Keratinocyte (primary cell): Measurements from ENCODE around the gene SLC25A30. TPM values are rescaled to one million over a fixed set of nuclear protein-coding genes. Genes with fewer than 3 reads are reported as not detected.

Experiments
- DNase-seq: peaks from one replicate; pipeline ENCODE4 v3.0.0-alpha.2; 2011; ENCODE audit warnings: low read depth, missing footprints, low spot score
- FAIRE-seq: peaks from 2 replicates; lab custom pipeline; 2011; peaks lifted over from hg19 to GRCh38; lab: Jason Lieb, UNC
- H2AFZ ChIP-seq: 2 replicates; pipeline ENCODE4 v1.6.0; 2012; ENCODE audit warnings: low read length, control low read depth, inconsistent platforms; ENCODE audit not compliant: control insufficient read depth
- H3K27ac ChIP-seq: 2 replicates; pipeline ENCODE4 v1.5.1; 2011; ENCODE audit warnings: low read length; ENCODE audit not compliant: control insufficient read depth, insufficient read depth
- H3K27me3 ChIP-seq: 3 replicates; pipeline ENCODE4 v1.6.0; 2011; ENCODE audit warnings: low read length; ENCODE audit not compliant: control insufficient read depth, insufficient read depth; ENCODE audit errors: extremely low read depth
- H3K36me3 ChIP-seq, 2 experiments: 2 replicates in 1 of 2; 3 replicates in 1 of 2; pipeline ENCODE4 v1.5.1; 2011; ENCODE audit warnings: low read length in 2 of 2, mild to moderate bottlenecking in 1 of 2; ENCODE audit not compliant: control insufficient read depth in 2 of 2, insufficient read depth in 2 of 2; ENCODE audit errors: extremely low read depth in 1 of 2
- H3K4me1 ChIP-seq: 3 replicates; pipeline ENCODE4 v1.5.1; 2011; ENCODE audit warnings: low read length; ENCODE audit not compliant: control insufficient read depth, insufficient read depth; ENCODE audit errors: extremely low read depth
- H3K4me2 ChIP-seq: 3 replicates; pipeline ENCODE4 v1.6.0; 2011; ENCODE audit warnings: low read depth, low read length; ENCODE audit not compliant: control insufficient read depth, insufficient read depth; ENCODE audit errors: extremely low read depth
- H3K4me3 ChIP-seq, 3 experiments: fragments of 200-600 bp in 1 of 3; sonication (generic) in 1 of 3; 2 replicates in 2 of 3; 3 replicates in 1 of 3; pipeline ENCODE4 v1.5.1; 2011 to 2016; ENCODE audit warnings: low read length in 3 of 3, mild to moderate bottlenecking in 3 of 3, control low read depth in 2 of 3, inconsistent platforms in 1 of 3, low read depth in 1 of 3, mixed read lengths in 1 of 3, mixed run types in 1 of 3, moderate library complexity in 1 of 3; ENCODE audit not compliant: control insufficient read depth in 2 of 3, insufficient read depth in 2 of 3; ENCODE audit errors: extremely low read depth in 1 of 3
- H3K79me2 ChIP-seq: 2 replicates; pipeline ENCODE4 v1.6.0; 2012; ENCODE audit warnings: low read length; ENCODE audit not compliant: control insufficient read depth, insufficient read depth
- H3K9ac ChIP-seq: 3 replicates; pipeline ENCODE4 v1.6.0; 2011; ENCODE audit warnings: low read length; ENCODE audit not compliant: control insufficient read depth, insufficient read depth; ENCODE audit errors: extremely low read depth
- H3K9me1 ChIP-seq: 3 replicates; pipeline ENCODE4 v1.6.0; 2011; ENCODE audit warnings: low read length; ENCODE audit not compliant: control insufficient read depth, insufficient read depth; ENCODE audit errors: extremely low read depth
- H3K9me3 ChIP-seq: 2 replicates; pipeline ENCODE4 v1.5.1; 2012; ENCODE audit warnings: low read depth, low read length; ENCODE audit not compliant: control insufficient read depth
- H4K20me1 ChIP-seq: 3 replicates; pipeline ENCODE4 v1.6.0; 2011; ENCODE audit warnings: low read length; ENCODE audit not compliant: control insufficient read depth, insufficient read depth; ENCODE audit errors: extremely low read depth
- CTCF ChIP-seq, 3 experiments: IDR thresholded peaks in 1 of 3; conservative IDR thresholded peaks in 1 of 3; optimal IDR thresholded peaks in 1 of 3; 2 replicates in 2 of 3; 3 replicates in 1 of 3; pipeline versions ENCODE3 to v1.5.1; 2011; ENCODE audit warnings: low read length in 3 of 3, mild to moderate bottlenecking in 3 of 3, moderate library complexity in 2 of 3, control low read depth in 1 of 3, inconsistent platforms in 1 of 3; ENCODE audit not compliant: insufficient read depth in 2 of 3; ENCODE audit errors: extremely low read depth in 1 of 3
- EZH2 ChIP-seq: IDR thresholded peaks from one replicate; pipeline ENCODE4 v1.6.1; 2012; ENCODE audit warnings: inconsistent platforms, mild to moderate bottlenecking, low read length, moderate library complexity
- dilution Hi-C: fragments of 300-500 bp; cut with MboI; formaldehyde crosslinking; loops from one replicate; pipeline ENCODE4 v1.7.0; 2020; ENCODE audit warnings: low sequenced_read_pairs; ENCODE audit not compliant: extremely low pct_ligation_motif_present
- polyA plus RNA-seq, 5 experiments: library from polyadenylated mRNA; depleted of rRNA in 3 of 5; stranded (reverse) in 3 of 5; stranded (forward) in 1 of 5; unstranded in 1 of 5; fragments of >200 nt; gene quantifications; 1 replicate in 1 of 5; 2 replicates in 3 of 5; 3 replicates in 1 of 5; pipeline versions ENCODE4 v1.2.1 to v1.2.3, GENCODE V29; 2011 to 2012; ENCODE audit warnings: missing spikeins in 2 of 5, low read depth in 1 of 5, low replicate concordance in 1 of 5

Gene SLC25A30
- polyA plus RNA-seq, 1 donor (not counting 4 experiments of a cell fraction or from before 2014, with no cell fraction given), result 24.5 TPM

- dilution Hi-C loops, result no loop called here
- H3K79me2 ChIP-seq, result no peaks in the 10 kb centered on the region
- no peak overlapping the region for H3K27ac ChIP-seq
- DNase-seq (no peak), FAIRE-seq (no peak)
- no peak overlapping the region for H3K4me2 ChIP-seq
- no peak for TF ChIP-seq EZH2
- no peak for TF ChIP-seq CTCF (optimal IDR thresholded peaks at IDR 0.05 in 1 of 3, IDR thresholded peaks at IDR 0.05 in 1 of 3, conservative IDR thresholded peaks at IDR 0.05 in 1 of 3; ENCODE audit: extremely low read depth in 1 of 3, insufficient read depth in 2 of 3, low read length in 3 of 3)
- no peak overlapping the region for H3K4me3 ChIP-seq
- no peak overlapping the region for H2AFZ ChIP-seq
- no peaks in the 10 kb centered on the region for H3K9me1 ChIP-seq
- peaks cover 18 to 21% of the 10 kb centered on the region in 2 experiments for H3K36me3 ChIP-seq
- no peaks in the 10 kb centered on the region for H4K20me1 ChIP-seq
- H3K9ac ChIP-seq, result no peak overlapping the region
- H3K9me3 ChIP-seq, result no peaks in the 10 kb centered on the region
- no peaks in the 10 kb centered on the region for H3K4me1 ChIP-seq
- no peaks in the 10 kb centered on the region for H3K27me3 ChIP-seq
These were observed 19.3 kb downstream of the SLC25A30 start for GRCh38 chr13:45398877-45399276.

- H3K27me3 ChIP-seq, result no peaks in the 10 kb centered on the region
- H2AFZ ChIP-seq, result no peak overlapping the region
- no peak for FAIRE-seq
- peaks cover 17 to 18% of the 10 kb centered on the region in 2 experiments for H3K36me3 ChIP-seq
- no peaks in the 10 kb centered on the region for H3K4me1 ChIP-seq
- no peaks in the 10 kb centered on the region for H3K79me2 ChIP-seq
- DNase-seq, result no peak
- no peak for TF ChIP-seq CTCF (optimal IDR thresholded peaks at IDR 0.05 in 1 of 3, IDR thresholded peaks at IDR 0.05 in 1 of 3, conservative IDR thresholded peaks at IDR 0.05 in 1 of 3; ENCODE audit: extremely low read depth in 1 of 3, insufficient read depth in 2 of 3, low read length in 3 of 3)
- no peak for TF ChIP-seq EZH2
- H3K27ac ChIP-seq, result no peak overlapping the region
- H3K9me1 ChIP-seq, result no peaks in the 10 kb centered on the region
- dilution Hi-C loops, result no loop called here
- H3K9me3 ChIP-seq, result no peaks in the 10 kb centered on the region
- H3K9ac ChIP-seq, result no peak overlapping the region
- no peak overlapping the region for H3K4me2 ChIP-seq
- no peaks in the 10 kb centered on the region for H4K20me1 ChIP-seq
- H3K4me3 ChIP-seq, result no peak overlapping the region
These were observed 21.6 kb downstream of the SLC25A30 start for GRCh38 chr13:45396533-45397095.
